HG03354 (cell line): ENCODE data around the gene ADAMTS6.

Experiments
- ATAC-seq: cut with Tn5 transposase; IDR thresholded peaks from one replicate; pipeline ENCODE4 v1.9.1; 2021; ENCODE audit warnings: mild to moderate bottlenecking; ENCODE audit not compliant: unreplicated experiment, poor library complexity, severe bottlenecking

The ADAMTS6 gene

DNA sequence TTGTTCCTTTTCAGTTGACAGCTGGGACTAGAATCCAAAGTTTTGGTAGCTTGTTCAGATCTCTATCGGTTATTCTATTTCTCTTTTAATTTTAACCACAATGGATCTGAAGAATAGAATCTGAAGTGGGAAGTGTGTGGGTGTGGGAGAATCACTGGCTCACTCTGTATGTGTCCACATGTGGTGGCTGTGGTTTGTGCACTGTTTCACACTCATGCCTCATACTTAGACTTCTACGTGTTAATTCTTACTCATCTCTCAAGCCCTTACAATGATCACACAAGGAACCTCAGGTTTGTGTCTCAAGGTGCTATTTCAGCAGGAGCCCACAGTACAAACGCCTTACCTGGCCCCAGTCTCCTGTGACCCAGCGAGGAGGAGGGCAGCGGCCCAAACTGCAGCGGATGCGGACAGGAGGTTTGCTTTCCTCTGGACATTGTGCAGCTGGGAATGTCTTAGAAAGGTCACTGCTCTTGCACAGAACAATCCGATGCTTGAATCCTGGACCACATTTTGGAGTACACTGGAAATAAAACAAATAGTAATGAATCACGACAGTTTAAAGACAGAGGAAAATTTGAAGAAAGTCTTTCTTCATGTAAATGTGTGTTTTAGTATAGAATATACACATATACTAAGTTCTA, 309.1 kb downstream of the ADAMTS6 start:
- ATAC-seq = peak; percentile 98

DNA sequence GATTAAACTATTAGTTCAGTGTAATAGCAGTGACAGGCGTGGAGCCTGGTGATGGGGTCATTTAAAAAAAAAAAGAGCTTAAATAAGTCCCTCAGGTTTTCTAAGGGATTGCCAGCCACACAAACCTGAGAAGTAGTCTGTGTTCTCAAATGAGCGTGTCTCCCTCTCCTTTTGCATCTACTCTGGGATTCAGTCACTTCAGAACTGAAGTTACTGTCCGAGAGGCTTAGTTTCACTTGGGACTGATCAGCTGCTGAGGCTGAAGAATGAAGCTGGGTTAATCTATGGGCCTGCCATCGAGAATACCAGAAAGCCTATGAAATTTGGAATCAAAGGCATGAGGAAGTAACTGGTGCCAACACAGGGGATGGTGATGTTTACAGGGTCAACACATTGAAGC, 310.1 kb downstream of the ADAMTS6 start:
- ATAC-seq = no peak

DNA sequence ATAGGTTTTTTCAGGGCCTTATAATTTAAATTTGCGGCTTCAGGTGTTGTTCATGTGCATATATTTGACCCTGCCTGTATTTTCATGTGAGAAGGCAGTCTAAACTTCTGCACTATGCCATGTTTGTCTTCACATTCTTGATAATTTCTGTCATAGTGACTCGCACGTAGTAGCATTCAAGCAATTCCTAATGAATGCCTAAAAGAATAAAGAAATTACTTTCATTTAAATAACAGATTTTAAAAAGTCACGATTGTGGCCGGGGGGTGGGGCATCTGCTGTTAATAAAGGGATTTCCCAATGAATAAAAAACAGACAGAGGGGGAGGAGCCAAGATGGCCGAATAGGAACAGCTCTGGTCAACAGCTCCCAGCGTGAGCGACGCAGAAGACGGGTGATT, 318.0 kb downstream of the ADAMTS6 start:
- ATAC-seq = no peak

DNA sequence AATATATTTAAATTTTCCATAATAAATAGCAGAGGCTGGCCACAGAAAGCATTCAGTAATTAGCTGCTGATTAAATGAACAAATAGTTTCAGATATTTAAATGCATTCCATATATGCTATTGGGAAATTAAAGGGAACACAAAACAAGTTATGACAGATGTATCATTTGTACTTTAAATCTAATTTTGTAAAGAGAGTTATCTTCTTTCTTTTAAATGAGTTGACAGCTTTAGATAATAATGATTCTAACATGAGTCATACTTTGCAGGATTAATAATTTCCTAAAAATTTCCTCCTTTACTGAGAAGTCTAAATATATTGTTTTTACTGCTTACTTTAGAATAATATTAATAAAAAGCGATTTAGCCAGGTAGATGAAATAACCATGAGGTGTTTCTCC, 320.1 kb downstream of the ADAMTS6 start:
- no peak for ATAC-seq

DNA sequence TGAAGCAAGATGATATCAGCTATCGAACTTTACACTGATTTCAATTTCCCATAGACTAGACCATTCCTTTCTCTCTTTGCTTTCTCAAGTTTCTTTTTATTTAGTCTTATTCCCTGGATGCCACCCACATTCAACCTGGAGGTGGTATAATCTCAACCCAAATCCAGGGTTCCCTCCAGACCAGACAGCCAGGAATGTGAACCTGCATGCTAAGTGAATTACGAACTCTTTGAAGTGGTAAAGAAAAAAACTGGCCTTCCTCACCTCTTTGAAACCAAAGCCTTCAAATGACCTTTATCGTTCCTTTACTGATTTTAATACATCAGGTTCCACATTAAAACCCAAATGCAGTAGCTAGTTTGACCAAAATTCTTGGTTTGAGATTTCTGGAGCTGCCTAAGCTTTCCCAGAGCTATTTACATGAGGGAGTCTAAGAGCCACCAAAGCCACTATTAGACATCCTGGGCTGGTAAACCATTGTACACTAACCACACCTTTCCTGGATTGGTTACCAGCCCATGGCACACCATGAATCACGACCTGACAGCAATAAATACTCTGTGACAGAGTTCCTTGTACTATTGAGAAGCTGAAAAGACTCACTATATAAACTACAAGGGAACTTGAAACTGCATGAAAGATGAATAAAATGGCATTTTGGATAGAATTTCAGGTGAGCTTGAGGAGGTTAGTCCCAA, 323.7 kb downstream of the ADAMTS6 start:
- no peak for ATAC-seq

DNA sequence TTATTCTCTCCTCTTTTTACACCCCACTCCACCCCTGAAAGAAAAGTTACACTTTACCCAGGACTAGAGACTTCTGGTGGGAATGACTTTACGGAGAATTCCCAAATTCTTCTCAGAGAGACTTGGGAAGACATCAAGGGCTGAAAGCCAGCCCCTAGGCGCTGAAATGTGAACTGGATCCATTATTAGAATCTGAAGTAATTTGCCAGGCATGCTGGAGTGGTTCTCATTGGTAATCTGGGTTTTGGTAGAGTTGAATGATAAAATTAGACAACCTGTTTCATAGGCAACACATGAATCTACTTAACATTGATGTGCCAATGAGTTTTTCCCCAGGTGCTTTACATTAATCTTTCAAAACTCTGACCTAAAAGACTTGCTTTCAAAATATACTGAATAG, 324.8 kb downstream of the ADAMTS6 start:
- no peak for ATAC-seq

DNA sequence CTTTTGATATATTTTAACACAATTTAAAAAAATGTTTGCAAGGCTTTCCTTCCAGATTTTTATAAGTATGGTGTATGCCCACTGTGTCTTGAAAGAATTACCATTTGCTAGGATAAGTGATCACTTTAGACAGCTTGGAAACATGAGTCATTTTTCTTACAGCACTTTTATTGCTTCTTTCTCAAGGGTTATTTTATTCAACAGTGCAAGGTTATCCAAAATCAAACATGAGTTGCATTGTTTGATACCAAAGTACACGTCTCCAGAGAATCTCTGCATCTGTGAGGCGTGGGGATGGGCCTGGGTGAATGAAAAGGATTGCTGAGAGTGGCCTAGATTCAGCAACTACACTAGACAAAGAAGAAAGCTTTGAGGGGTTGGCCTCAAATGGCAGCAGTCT, 329.6 kb downstream of the ADAMTS6 start:
- ATAC-seq = no peak

DNA sequence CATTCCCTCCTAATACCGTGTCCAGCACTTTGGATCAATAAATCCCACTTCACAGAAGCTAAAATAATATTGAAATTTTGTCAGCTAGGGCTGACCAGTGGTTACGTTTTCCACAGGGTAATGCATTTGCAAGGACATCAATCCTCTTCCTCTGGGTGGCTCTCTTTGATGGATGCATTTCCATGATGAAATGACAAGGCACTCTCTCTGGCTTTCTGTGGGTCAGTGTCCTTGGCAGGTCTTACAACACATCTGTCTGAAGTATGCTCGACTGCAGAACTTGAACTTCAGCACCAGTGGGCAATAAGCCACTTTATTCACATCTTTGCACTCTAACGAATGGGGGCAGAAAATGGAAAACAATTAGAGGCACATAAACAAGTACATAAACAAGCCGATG, 330.1 kb downstream of the ADAMTS6 start:
- no peak for ATAC-seq

DNA sequence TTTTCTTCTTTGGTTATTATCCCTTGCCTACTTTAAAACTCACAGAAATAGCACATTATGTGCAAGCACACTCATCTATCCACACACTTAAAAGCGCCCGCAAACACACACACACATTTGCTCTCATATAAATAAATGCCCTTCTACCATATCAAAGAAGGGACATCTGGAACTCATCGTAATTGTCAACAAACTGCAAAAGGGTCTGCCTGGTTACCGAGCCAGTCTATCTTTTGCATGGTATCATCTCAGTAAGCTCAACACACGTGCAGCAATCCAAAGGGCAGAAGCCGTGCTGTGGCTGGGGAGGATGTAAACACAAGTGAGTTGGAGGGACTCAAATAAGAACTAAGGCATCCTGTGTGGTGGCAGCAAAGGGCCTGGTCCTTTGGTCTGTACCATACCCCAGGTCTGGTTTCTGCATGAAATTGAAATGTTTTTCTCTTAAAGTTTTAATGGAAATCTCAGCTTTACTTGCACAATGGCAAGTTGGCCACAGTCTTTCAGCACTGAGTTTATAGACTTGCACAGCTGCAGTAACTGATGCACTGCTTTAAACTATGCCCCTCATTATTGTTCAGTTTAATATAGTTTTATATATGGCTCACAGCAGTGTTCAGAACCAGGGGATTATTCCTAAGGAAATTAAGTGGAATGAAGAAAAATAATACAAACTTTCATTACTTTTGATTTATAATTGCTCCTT, 331.0 kb downstream of the ADAMTS6 start:
- no peak for ATAC-seq

DNA sequence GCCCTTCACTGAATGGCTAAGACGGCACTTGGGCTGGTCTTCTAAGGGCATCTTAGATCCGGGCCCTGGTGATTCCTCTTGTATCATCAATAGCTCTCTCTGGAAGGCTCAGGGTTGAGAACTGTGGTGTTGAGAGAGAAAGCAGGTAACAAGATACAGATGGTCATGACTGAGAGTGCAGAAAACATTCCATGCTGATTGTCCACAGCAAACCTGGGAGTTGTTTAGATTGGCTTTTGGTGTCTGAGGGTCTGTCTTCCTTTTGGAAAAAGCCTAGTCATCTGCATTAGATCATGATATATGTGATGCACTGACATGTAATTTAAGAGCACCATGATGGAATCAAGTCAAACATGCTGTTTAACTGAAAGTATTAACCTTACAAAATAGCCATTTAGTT, 331.9 kb downstream of the ADAMTS6 start:
- ATAC-seq = no peak

DNA sequence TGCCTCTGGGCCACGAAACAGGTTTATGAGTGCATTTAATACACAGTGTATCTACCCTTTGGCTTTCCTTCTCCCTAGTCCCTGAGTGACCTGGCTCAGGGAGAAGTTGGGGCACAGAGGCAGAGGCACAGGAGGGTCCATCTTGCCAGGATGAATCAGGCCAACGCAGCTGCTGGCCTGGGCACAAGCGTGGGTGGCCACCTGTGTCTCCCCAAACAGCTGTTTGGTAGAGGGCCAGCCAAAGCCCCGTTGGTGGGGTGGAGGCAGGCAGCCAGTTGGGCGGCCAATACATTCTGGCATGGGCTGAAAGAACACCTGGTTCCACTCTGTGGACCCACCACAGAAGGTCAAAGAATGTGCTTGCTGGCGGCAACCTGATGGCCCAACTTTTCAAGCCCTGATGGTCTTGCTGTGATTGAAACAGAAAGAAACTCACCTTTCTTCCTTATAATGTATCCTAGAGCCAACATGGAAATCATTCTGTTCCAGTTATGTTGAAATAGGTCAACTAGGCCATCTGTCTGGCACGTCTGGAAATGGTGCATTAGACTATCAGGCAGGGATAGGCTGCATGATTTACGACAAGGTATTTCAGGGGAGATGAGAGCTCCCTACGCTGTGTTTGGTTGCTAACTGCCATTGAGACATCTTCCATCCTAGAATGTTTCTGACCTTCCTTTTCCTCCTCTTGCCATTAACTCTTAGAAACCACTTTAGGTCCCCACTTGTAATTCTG, 337.4 kb downstream of the ADAMTS6 start:
- ATAC-seq = no peak

DNA sequence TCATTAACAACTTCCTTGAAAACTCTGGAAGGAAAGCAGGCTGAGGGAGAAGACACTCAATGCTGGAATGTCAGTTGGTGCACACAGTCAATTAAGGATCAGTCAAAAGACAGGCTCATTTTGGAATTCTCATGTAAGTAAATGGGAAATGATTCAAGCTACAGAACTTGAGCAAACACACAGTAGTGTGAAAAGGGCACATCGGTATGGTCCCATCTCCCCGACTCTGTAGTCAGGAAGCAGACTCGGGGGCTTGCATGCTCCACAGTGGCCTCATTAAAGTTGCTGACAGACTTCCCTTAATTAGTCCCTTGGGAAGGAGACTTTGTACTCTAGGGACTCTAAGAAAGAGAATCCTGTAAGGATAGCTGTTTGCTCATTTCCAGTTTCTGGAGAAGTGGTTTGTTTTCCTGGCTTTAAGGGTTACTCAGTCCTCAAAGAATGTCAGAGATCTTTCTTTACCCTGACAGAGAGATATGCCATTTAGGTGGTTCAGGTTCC, 339.2 kb downstream of the ADAMTS6 start:
- ATAC-seq = no peak

DNA sequence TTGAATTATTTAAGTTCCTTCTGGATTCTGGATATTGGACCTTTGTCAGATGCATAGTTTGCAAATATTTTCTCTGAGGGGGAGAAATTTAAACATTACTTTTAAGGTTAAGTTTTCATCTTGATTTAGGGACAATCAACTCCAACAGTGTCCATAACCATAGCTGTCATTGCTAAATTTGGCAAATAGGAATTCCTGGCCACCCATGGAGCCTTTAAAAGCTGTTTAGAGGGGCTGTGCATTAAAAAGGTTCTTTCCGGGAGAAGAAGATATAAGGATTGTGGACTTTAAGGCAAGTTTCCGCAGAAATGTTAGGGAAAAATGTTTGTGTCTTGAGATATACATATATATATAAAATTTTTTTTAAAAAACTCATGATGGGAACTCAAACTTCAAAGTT, 339.7 kb downstream of the ADAMTS6 start:
- no peak for ATAC-seq

DNA sequence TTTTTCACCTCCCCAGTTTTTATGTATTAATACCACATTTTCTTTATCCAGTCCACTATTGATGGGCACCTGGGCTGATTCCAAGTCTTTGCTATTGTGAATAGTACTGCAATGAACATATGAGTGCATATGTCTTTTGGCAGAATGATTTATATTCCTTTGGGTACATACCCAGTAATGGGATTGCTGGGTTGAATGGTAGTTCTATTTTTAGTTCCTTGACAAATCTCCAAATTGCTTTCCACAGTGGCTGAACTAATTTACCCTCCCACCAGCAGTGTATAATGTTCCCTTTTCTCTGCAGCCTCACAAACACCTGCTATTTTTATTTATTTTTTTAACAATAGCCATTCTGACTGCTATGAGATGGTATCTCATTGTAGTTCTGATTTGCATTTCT, 340.2 kb downstream of the ADAMTS6 start:
- ATAC-seq = no peak

DNA sequence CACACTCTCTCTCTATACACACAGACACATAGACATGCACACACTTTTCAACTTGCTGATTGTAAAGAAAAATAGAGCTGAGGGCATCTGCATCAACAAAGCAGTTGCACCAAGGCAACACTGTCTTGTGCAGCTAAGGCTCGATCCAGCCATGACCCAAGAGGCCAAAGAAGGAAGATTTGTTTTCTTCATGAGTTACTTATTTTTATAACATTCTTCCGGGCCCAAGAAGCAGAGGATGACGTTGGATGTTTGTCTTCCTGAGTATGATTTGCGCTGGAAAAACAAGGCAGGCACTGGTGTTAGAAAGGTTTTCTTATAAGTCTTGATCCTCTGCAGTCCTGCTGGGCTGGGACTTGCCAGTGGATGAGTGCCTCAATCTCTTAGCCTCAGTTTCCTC, 344.1 kb downstream of the ADAMTS6 start:
- no peak for ATAC-seq

DNA sequence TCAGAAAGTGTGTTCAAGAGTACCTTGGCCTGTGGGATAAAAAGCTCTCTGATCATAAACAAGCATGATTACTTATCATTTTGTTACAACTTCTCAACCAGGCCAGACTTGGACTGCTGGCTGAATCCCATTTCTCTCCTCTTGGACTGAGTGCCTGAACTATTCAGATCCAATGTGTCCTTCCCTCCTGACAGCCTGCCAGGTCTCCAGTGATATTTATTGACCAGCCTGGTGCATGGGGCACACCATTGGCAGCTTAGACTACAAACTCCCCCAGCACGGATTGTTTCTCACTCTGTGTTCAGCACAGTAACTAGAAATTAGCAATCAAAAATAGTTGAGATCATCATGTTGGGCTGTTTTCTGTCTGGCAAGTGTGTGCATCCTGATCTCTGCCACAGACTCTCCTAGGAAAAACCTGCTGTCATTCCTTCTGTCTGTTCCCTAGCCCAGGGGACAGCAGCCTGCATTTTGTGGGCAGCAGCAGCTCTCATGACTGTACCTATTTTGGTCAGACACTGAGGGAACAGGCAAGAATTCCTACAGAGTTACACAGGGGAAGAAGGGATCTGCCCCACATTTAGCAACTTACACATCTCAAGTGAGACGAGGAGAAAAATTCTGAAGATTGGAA, 348.1 kb downstream of the ADAMTS6 start:
- ATAC-seq = no peak

DNA sequence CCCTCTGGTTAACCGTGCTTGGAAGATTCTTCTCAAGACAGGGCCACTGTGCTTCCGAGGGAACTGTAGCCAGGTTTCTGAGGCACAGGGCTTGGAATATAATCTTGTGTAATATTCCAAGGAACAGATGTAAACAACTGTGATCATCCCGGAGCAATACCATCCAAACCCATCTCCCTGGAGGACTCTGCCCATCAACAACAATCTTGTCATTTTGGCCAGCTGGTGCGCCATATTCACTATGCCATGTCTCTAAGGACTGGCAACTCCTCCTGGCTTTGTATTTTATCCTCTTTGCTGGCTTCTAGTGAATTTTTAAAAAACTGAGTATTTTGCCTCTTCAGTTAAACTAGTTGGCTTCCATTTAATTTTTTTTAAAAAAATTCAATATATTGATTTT, 349.3 kb downstream of the ADAMTS6 start:
- ATAC-seq = no peak

DNA sequence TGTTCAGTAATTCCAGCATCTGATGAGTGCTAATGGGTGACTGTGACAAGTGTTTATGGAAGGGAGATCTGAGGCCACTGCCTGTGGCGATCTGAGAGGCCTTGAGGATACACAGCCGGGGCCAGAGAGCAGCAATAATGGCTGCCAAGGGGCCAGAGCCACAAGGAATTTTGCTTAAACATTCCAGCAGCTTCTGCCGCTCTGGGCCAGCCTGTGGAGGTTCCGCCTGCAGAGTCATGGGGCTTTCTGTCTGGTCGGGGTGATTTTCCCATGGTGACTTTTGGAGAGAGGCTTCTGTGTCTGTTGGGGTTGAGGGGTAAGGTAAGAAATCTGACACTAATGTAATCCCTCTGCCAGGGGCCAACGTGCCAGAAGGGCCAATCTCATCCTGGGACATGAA, 353.5 kb downstream of the ADAMTS6 start:
- no peak for ATAC-seq

DNA sequence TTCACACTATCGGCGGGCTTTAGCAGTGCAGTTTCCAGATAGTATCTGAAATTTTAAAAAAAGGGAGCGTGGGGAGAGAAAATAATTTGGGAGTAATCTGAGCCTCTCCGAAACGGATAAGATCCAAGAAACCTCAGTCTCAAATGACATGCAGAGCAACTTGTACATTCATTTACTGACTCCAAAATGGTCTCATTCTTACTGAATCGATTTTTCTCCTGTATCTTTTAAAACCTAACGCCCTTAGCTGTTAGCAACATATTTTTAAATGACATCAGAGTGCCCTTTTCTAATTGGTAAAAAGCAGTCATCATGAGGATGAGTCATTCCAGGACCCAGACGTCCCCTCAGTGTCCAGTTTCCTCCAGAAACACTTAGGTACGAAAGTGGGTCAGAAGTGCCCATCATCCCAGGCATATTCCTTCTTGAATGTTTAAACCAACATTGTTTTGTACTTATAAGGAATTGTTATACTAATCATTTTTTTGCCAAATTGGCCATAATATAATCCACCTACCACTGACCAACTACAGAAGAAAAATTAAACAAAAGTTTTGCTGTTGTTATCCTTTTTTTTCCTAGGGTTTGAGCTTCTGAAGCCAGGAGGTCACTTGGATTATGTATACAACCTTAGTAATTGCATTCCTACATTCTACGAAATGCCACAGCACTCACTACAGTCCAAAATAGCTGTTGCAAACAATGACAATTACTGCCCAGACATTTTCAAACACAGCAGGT, 354.4 kb downstream of the ADAMTS6 start:
- no peak for ATAC-seq
